HEK293T (cell line): ENCODE measurements around the gene UBE2Z.

Experiments
- CTCF ChIA-PET: fragments of 350-600 bp; formaldehyde crosslinking; extraction: SDS; loops from one replicate; lab custom pipeline; 2021; ENCODE audit warnings: antibody characterized with exemption, inconsistent platforms; lab: Yijun Ruan, JAX
- POLR2A ChIA-PET: fragments of 350-600 bp; formaldehyde crosslinking; extraction: SDS; loops from one replicate; lab custom pipeline; 2020; ENCODE audit warnings: antibody characterized with exemption, inconsistent platforms; lab: Yijun Ruan, JAX
- DNase-seq: peaks from one replicate; pipeline ENCODE4 v3.0.0; 2012; ENCODE audit warnings: mixed read lengths; ENCODE audit errors: extremely low spot score
- ARNT ChIP-seq: fragments of 450-650 bp; IDR thresholded peaks from 2 replicates; pipeline ENCODE4 v1.6.1; 2017; ENCODE audit warnings: mild to moderate bottlenecking
- BHLHE40 ChIP-seq: fragments of 450-650 bp; IDR thresholded peaks from 2 replicates; pipeline ENCODE4 v1.6.1; 2016; ENCODE audit warnings: mild to moderate bottlenecking, moderate library complexity, borderline replicate concordance
- CTBP1 ChIP-seq: fragments of 450-650 bp; IDR thresholded peaks from 2 replicates; pipeline ENCODE4 v1.6.1; 2016; ENCODE audit warnings: borderline replicate concordance
- ELF4 ChIP-seq: fragments of 450-650 bp; IDR thresholded peaks from 2 replicates; pipeline ENCODE4 v1.6.1; 2017; ENCODE audit warnings: antibody characterized with exemption
- FOXA1 ChIP-seq: fragments of 450-650 bp; IDR thresholded peaks from 2 replicates; pipeline ENCODE4 v1.6.1; 2016; ENCODE audit warnings: mild to moderate bottlenecking
- FOXK2 ChIP-seq: fragments of 450-650 bp; IDR thresholded peaks from 2 replicates; pipeline ENCODE4 v1.6.1; 2016; ENCODE audit warnings: mild to moderate bottlenecking
- FOXM1 ChIP-seq: fragments of 450-650 bp; IDR thresholded peaks from 2 replicates; pipeline ENCODE4 v1.6.1; 2017; ENCODE audit warnings: mild to moderate bottlenecking, borderline replicate concordance
- HDGF ChIP-seq: fragments of 450-650 bp; IDR thresholded peaks from 2 replicates; pipeline ENCODE4 v1.6.1; 2017; ENCODE audit warnings: antibody characterized with exemption, borderline replicate concordance
- L3MBTL2 ChIP-seq: fragments of 450-650 bp; conservative IDR thresholded peaks from 2 replicates; pipeline ENCODE4 v1.6.1; 2016; ENCODE audit warnings: mild to moderate bottlenecking
- LEF1 ChIP-seq: fragments of 450-650 bp; IDR thresholded peaks from 2 replicates; pipeline ENCODE4 v1.6.1; 2017; ENCODE audit warnings: mild to moderate bottlenecking, borderline replicate concordance
- NFRKB ChIP-seq: fragments of 450-650 bp; IDR thresholded peaks from 2 replicates; pipeline ENCODE4 v1.6.1; 2016; ENCODE audit warnings: mild to moderate bottlenecking, moderate library complexity
- SP1 ChIP-seq: fragments of 450-650 bp; IDR thresholded peaks from 2 replicates; pipeline ENCODE4 v1.6.1; 2017
- SUZ12 ChIP-seq: fragments of 450-650 bp; IDR thresholded peaks from 2 replicates; pipeline ENCODE4 v1.6.1; 2016; ENCODE audit warnings: mild to moderate bottlenecking
- TARDBP ChIP-seq: fragments of 450-650 bp; IDR thresholded peaks from 2 replicates; pipeline ENCODE4 v1.6.1; 2016
- ZNF384 ChIP-seq: fragments of 450-650 bp; IDR thresholded peaks from 2 replicates; pipeline ENCODE4 v1.6.1; 2016
- TF ChIP-seq, protein P1 (sequence below): fragments of 450-650 bp; IDR thresholded peaks from 2 replicates; pipeline ENCODE4 v1.6.1; 2016

Gene UBE2Z

GRCh38 chr17:48909783-48910182, 1.6 kb downstream of the UBE2Z start:
- POLR2A ChIA-PET: interaction anchor here (1.1 to 3.1 kb wide), 4 partner anchors 17 to 86 kb away, joined by 3 to 59 read pairs (median 9); partner anchors contain the start of genes ATP5MC1 and SNF8
- CTCF ChIA-PET: no interaction called here

DNA sequence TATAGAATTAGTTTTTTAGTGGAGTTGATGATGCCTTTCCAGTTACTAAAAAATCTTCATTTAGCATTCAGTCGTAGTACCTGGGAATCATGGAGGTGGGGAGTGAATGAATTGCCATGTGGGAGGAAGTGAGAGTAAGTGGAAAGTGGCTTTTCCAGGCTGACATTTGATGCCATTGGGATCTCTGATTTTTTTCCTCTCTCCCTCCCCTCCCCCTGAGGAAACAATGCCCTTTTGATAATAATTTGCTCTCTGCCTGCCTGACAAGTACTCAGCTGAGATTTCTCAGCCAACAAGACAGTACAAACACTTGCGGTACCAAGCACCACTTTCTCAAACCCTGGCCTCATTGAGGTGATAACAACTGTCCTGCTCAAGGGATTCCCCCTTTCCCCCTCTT, 2.2 kb downstream of the UBE2Z start:
- DNase-seq: no peak
- POLR2A ChIA-PET: interaction anchor here (1.2 kb wide), 1 partner anchor 35 kb away, joined by 4 read pairs; the partner anchor contains the start of gene SNF8
- CTCF ChIA-PET: no interaction called here
- TF ChIP-seq, protein P1, sequence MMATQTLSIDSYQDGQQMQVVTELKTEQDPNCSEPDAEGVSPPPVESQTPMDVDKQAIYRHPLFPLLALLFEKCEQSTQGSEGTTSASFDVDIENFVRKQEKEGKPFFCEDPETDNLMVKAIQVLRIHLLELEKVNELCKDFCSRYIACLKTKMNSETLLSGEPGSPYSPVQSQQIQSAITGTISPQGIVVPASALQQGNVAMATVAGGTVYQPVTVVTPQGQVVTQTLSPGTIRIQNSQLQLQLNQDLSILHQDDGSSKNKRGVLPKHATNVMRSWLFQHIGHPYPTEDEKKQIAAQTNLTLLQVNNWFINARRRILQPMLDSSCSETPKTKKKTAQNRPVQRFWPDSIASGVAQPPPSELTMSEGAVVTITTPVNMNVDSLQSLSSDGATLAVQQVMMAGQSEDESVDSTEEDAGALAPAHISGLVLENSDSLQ: no peak
- TF ChIP-seq ELF4 (no peak), NFRKB (no peak), HDGF (no peak), LEF1 (no peak), FOXA1 (no peak), FOXK2 (no peak), L3MBTL2 (no peak), BHLHE40 (no peak), TARDBP (no peak), ZNF384 (no peak), SP1 (no peak), ARNT (no peak), FOXM1 (no peak)

More at GRCh38 chr17:48909783-48910182, 1.6 kb downstream of the UBE2Z start:
- TF ChIP-seq, protein P1: no peak
- TF ChIP-seq L3MBTL2 (no peak), ZNF384 (no peak)
- DNase-seq: no peak

- DNase-seq: no peak
- TF ChIP-seq BHLHE40: no peak
- TF ChIP-seq L3MBTL2: no peak
- TF ChIP-seq ARNT: no peak
- TF ChIP-seq CTBP1: no peak
- TF ChIP-seq LEF1: no peak
- TF ChIP-seq FOXA1: no peak
- no peak for TF ChIP-seq FOXM1
- TF ChIP-seq ELF4: no peak
- TF ChIP-seq SP1: no peak
- TF ChIP-seq FOXK2: no peak
- TF ChIP-seq, protein P1: no peak
- no peak for TF ChIP-seq SUZ12
- no peak for TF ChIP-seq HDGF
- no peak for TF ChIP-seq TARDBP
- no peak for TF ChIP-seq NFRKB
- no peak for TF ChIP-seq ZNF384
- ChIA-PET POLR2A (no interaction called here), CTCF (no interaction called here)
Observed at GRCh38 chr17:48912476-48912875, 4.3 kb downstream of the UBE2Z start.

- ChIA-PET POLR2A (interaction anchor here (1.0 to 1.6 kb wide), 2 partner anchors 15 to 81 kb away, joined by 3 read pairs; no protein-coding TSS in a partner anchor), CTCF (interaction anchor here (0.6 kb wide), 1 partner anchor 37 kb away, joined by 3 read pairs; no protein-coding TSS in a partner anchor)
- no peak for DNase-seq
- TF ChIP-seq SP1 (no peak), FOXK2 (no peak), BHLHE40 (no peak), FOXM1 (no peak), CTBP1 (no peak), HDGF (no peak), ZNF384 (no peak)
Observed at GRCh38 chr17:48915459-48916282, 7.5 kb downstream of the UBE2Z start.

DNA sequence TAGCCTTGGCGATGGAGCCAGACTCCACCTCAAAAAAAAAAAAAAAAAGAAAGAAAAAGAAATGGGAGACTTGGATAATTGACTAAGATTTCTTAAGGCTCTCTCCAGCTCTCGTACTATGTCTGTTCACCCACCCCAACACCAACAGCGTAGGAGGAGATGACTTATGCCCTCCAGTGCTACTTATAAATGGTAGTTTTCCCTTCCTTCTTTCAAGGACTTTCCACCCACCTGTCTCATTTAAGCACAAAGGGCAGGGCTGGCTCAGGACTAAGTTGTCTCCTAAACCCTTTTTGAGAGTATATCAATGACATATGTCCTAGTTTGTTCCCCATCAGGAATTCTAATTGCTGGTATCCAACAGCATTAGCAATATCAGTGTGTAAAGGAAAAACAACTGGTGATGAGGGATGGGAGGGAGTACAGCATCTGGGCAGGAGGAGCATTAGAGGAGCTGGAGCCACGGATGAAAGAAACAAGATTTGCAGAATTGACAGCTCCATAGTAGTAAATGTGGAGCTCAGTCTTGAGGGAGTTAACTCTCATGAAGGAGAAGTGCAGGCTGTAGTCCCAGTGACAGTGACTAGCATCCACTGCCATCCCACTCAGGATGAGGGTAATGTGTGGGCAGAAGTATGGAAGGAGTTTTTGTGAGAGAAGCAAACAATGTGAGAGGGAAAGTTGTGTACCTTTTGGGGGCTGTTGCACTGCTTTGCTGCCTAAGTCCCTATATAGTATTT, 17.2 kb downstream of the UBE2Z start:
- ChIA-PET POLR2A (no interaction called here), CTCF (no interaction called here)
- TF ChIP-seq ZNF384 (no peak), FOXM1 (no peak), FOXK2 (no peak), ARNT (no peak), L3MBTL2 (no peak), ELF4 (no peak), FOXA1 (no peak), SP1 (no peak), CTBP1 (no peak), TARDBP (no peak), HDGF (no peak), LEF1 (no peak), BHLHE40 (no peak), SUZ12 (no peak), NFRKB (no peak)
- TF ChIP-seq, protein P1: no peak
- DNase-seq: no peak
